HL-60 (cell line): ENCODE measurements around the gene THRB.

Source experiments
- DNase-seq, 2 experiments: peaks; one replicate each; pipeline ENCODE4 v3.0.0-alpha.2; 2010 to 2020; ENCODE audit warnings: low read depth in 1 of 2, low spot score in 1 of 2
- H3K27ac ChIP-seq: fragments of 250-450 bp; sonication (Bioruptor Pico); replicated peaks from 2 replicates; pipeline ENCODE4 v1.5.1; 2020; ENCODE audit warnings: mild to moderate bottlenecking, moderate library complexity
- H3K27me3 ChIP-seq: fragments of 250-450 bp; sonication (Bioruptor Pico); 2 replicates; pipeline ENCODE4 v1.5.1; 2021; ENCODE audit warnings: mild to moderate bottlenecking, moderate library complexity; ENCODE audit not compliant: insufficient read depth, poor library complexity, severe bottlenecking
- H3K4me3 ChIP-seq: replicated peaks from 2 replicates; pipeline ENCODE4 v1.5.1; 2011; ENCODE audit warnings: mild to moderate bottlenecking, control low read depth, low read length; ENCODE audit not compliant: insufficient read depth
- CTCF ChIP-seq: IDR thresholded peaks from one replicate; pipeline ENCODE4 v1.5.1; 2011; ENCODE audit warnings: low read length, control low read depth, inconsistent platforms; ENCODE audit not compliant: insufficient read depth
- GABPA ChIP-seq: IDR thresholded peaks from 2 replicates; pipeline ENCODE4 v1.6.1; 2012; ENCODE audit warnings: low read depth
- POLR2AphosphoS5 ChIP-seq: IDR thresholded peaks from 2 replicates; pipeline ENCODE4 v1.6.1; 2012; ENCODE audit warnings: low read depth
- REST ChIP-seq: IDR thresholded peaks from 2 replicates; pipeline ENCODE4 v1.6.1; 2012; ENCODE audit warnings: low read depth; ENCODE audit not compliant: insufficient replicate concordance
- SPI1 ChIP-seq: IDR thresholded peaks from 2 replicates; pipeline ENCODE4 v1.6.1; 2012; ENCODE audit warnings: low read depth, mild to moderate bottlenecking, borderline replicate concordance

THRB gene

DNA sequence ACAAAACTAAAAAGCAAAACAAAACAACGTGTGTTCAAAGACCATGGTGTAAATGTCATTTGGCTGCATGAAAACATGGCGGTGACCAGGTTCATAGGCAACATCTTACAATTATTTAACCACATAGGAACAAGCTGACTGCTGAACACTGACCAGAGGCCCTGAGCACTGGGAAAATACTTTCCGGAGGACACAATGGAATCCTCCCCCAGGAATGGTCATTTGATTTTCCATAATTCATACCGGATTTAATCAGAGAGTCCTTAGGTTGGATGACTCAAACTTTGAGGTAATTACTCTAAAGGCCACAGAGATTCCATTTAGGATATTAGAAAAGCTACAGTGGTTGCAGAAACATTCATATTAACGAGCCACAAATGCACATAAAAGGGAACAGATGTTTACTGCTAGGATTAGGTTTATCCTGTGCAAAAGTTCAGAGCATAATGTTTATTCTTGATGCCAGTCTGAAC, 294.8 kb downstream of the THRB start:
- no peak for DNase-seq
- H3K4me3 ChIP-seq, result no peak overlapping the region
- no peak overlapping the region for H3K27ac ChIP-seq

DNA sequence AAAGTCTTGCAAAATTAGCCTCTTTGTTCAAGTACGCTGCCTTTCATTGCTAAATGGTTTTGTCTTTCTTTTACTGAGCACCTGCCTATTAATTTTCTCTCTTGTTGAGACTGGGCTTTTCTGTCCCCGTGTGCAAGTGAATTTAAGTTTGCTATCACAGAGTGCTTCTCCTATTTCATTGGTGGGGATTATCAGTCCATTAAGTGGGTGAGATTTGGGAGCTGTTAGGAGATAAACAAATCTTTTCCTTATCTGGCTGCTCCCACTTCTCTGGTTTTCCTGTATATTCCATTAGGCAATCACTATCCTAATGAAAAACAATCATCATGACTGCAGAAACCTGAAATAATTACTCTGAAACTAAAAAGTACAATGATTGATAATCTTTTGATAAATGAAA, 295.4 kb downstream of the THRB start:
- Histone ChIP-seq H3K27me3 (no peaks in the 10 kb centered on the region), H3K4me3 (no peak overlapping the region), H3K27ac (no peak overlapping the region)
- no peak for TF ChIP-seq POLR2AphosphoS5
- TF ChIP-seq SPI1, result no peak
- no peak for TF ChIP-seq REST
- no peak for TF ChIP-seq GABPA
- TF ChIP-seq CTCF, result no peak
- no peak for DNase-seq

More for the DNA sequence above, 294.8 kb downstream of the THRB start:
- no peaks in the 10 kb centered on the region for H3K27me3 ChIP-seq
- TF ChIP-seq GABPA (no peak), POLR2AphosphoS5 (no peak), REST (no peak), CTCF (no peak), SPI1 (no peak)

DNA sequence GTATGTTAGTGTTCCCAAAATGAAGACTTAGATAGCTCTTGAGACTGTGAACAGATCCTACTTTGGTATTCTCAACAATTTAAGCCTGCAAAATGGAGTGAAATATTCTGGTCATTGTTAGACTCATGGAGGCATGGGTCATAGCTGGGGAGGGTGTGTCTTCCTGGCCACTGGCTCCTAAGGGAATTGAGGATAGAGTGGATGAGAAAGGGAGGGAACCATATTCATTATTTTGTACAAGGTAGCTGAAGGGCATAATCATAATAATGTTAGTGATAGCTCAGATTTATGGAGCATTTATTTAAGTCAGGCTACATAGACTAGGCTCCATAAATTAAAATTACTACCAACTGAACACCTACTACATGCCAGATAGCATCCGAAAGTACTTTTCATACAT, 295.9 kb downstream of the THRB start:
- no peak for DNase-seq
- H3K27ac ChIP-seq, result no peak overlapping the region
- TF ChIP-seq GABPA (no peak), SPI1 (no peak), REST (no peak), POLR2AphosphoS5 (no peak), CTCF (no peak)

More for the DNA sequence above, 295.9 kb downstream of the THRB start:
- Histone ChIP-seq H3K4me3 (no peak overlapping the region), H3K27me3 (no peaks in the 10 kb centered on the region)
